Measurements from ENCODE around the gene CDYL. TPM values are rescaled to one million over a fixed set of nuclear protein-coding genes. Genes with fewer than 3 reads are reported as not detected.

CDYL gene
- total RNA-seq, 2 experiments from 2014 or later, result 40.8 to 43.4 TPM

DNA sequence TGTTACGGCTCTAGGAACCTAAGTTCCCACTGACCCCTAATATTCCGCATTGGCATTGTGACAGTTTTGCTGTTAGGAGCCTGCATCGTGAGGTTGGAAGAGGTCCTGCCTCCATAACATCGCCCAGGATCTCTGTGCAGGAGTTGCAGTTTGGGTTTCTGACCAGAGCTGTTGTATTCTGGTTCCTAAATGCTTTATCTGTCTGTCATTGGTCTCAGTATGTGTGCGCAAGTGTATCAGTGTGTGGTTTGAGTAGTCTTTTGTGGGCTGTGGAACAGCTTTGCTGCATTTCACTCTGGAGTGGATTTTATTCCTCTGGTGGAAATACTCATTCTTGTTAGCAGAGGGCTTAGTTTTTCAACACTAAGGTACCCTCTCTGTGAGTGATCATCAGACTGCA is 95.6 kb downstream of the CDYL start:
- no peak overlapping the region for H3K27ac Mint-ChIP-seq
- peaks cover 16% of the 10 kb centered on the region for H3K36me3 Mint-ChIP-seq
- H3K4me1 Mint-ChIP-seq, result peaks cover 4% of the 10 kb centered on the region
- no peak overlapping the region for H3K4me3 Mint-ChIP-seq
- ATAC-seq, result no peak
- no peak for DNase-seq
- CTCF ChIA-PET, result no interaction called here
- no peaks in the 10 kb centered on the region for H3K27me3 Mint-ChIP-seq
- H3K9me3 Mint-ChIP-seq (ENCODE audit: low read depth), result peaks cover 11% of the 10 kb centered on the region

GRCh38 chr6:4872841-4873240 is 96.6 kb downstream of the CDYL start:
- Mint-ChIP-seq H3K27me3 (no peaks in the 10 kb centered on the region), H3K9me3 (ENCODE audit: low read depth) (peaks cover 5% of the 10 kb centered on the region), H3K4me3 (no peak overlapping the region), H3K36me3 (peaks cover 7% of the 10 kb centered on the region), H3K27ac (no peak overlapping the region), H3K4me1 (peaks cover 4% of the 10 kb centered on the region)
- no peak for ATAC-seq
- no peak for DNase-seq
- CTCF ChIA-PET, result no interaction called here

DNA sequence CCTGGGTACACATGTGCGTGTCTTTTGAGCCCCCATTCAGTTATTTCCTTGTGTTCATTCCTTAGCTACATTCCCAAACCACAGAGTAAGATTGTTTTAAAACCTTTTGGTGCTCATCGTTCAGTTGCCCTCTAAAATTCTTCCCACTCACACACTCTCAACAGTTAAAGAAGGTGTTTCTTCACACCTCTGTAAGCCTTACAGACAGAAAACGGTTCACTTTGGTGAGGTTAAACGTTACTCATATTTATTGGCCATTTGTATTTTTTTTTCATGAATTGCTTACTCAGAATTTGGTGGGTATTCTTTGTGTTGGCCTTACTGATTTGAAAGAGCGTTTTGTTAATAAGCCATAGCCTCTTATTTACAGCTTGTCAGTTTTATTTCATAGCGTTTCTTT is 97.7 kb downstream of the CDYL start:
- Mint-ChIP-seq H3K27me3 (no peaks in the 10 kb centered on the region), H3K4me1 (peaks cover 4% of the 10 kb centered on the region), H3K27ac (no peak overlapping the region), H3K36me3 (peaks cover 5% of the 10 kb centered on the region), H3K9me3 (ENCODE audit: low read depth) (peaks cover 3% of the 10 kb centered on the region), H3K4me3 (no peak overlapping the region)
- no peak for DNase-seq
- ATAC-seq, result no peak
- CTCF ChIA-PET, result no interaction called here

DNA sequence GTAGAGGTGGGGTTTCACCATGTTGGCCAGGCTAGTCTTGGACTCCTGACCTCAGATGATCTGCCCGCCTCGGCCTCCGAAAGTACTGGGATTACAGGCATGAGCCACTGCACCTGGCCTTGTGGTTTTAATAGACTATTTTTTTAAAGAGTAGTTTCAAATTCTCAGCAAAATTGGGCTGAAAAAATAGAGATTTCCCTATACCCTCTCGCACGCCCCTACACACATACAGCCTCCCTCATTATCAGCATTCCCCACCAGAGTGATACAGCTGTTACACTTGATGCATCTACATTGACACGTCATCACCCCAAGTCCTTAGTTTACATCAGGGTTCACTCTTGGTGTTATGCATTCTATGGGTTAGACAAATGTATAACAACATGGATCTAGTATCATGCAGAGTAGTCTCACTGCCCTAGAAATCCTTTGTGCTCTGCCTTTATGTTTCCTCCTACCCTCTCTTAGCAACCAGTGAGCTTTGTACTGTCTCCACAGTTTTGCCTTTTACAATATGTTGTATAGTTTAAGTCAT is 103.6 kb downstream of the CDYL start:
- Mint-ChIP-seq H3K36me3 (peaks cover 5% of the 10 kb centered on the region), H3K4me1 (peaks cover 5% of the 10 kb centered on the region), H3K27ac (no peak overlapping the region), H3K27me3 (no peaks in the 10 kb centered on the region), H3K9me3 (ENCODE audit: low read depth) (peaks cover 2% of the 10 kb centered on the region), H3K4me3 (no peak overlapping the region)
- DNase-seq, result no peak
- CTCF ChIA-PET, result no interaction called here
- ATAC-seq, result no peak

DNA sequence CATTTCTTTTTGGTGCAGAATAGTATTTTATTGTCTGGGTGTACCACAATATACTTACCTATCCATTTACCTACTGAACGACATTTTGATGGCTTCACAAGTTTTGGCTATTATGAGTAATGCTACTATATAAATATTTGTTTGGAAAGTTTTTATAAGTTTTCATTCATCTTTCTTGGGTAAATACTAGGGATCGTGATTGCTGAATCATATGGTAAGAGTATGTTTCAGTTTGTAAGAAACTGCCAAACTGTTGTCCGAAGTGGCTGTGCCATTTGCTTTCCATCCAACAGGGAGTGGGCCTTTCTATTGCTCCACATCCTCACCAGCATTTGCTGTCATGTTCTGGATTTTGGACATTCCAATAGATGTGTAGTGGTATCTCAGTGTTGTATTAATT is 104.2 kb downstream of the CDYL start:
- CTCF ChIA-PET, result no interaction called here
- Mint-ChIP-seq H3K27me3 (no peaks in the 10 kb centered on the region), H3K36me3 (peaks cover 5% of the 10 kb centered on the region), H3K4me3 (no peak overlapping the region), H3K4me1 (peaks cover 5% of the 10 kb centered on the region), H3K9me3 (ENCODE audit: low read depth) (peaks cover 2% of the 10 kb centered on the region), H3K27ac (no peak overlapping the region)
- ATAC-seq (no peak), DNase-seq (no peak)

- CTCF ChIA-PET, result no interaction called here
- no peak for ATAC-seq
- H3K4me1 Mint-ChIP-seq, result peaks cover 5% of the 10 kb centered on the region
These were observed 107.1 kb downstream of the CDYL start for GRCh38 chr6:4883298-4883697.

GRCh38 chr6:4884646-4885340 is 108.6 kb downstream of the CDYL start:
- CTCF ChIA-PET, result no interaction called here
- peaks cover 6% of the 10 kb centered on the region for H3K36me3 Mint-ChIP-seq

More at GRCh38 chr6:4883298-4883697, 107.1 kb downstream of the CDYL start:
- H3K36me3 Mint-ChIP-seq, result peaks cover 7% of the 10 kb centered on the region
- DNase-seq, result no peak
- peaks cover 4% of the 10 kb centered on the region for H3K9me3 Mint-ChIP-seq (ENCODE audit: low read depth)
- H3K4me3 Mint-ChIP-seq, result no peak overlapping the region
- H3K27me3 Mint-ChIP-seq, result no peaks in the 10 kb centered on the region
- H3K27ac Mint-ChIP-seq, result no peak overlapping the region

GRCh38 chr6:4885341-4885933 is 109.2 kb downstream of the CDYL start:
- Mint-ChIP-seq H3K27me3 (no peaks in the 10 kb centered on the region), H3K27ac (no peak overlapping the region), H3K36me3 (peaks cover 5% of the 10 kb centered on the region), H3K4me1 (no peaks in the 10 kb centered on the region), H3K9me3 (ENCODE audit: low read depth) (peaks cover 3% of the 10 kb centered on the region), H3K4me3 (no peak overlapping the region)
- ATAC-seq (no peak), DNase-seq (no peak)
- CTCF ChIA-PET, result no interaction called here

More at GRCh38 chr6:4884646-4885340, 108.6 kb downstream of the CDYL start:
- Mint-ChIP-seq H3K27me3 (no peaks in the 10 kb centered on the region), H3K27ac (no peak overlapping the region), H3K4me1 (peaks cover 4% of the 10 kb centered on the region), H3K4me3 (no peak overlapping the region), H3K9me3 (ENCODE audit: low read depth) (peaks cover 4% of the 10 kb centered on the region)
- DNase-seq, result no peak
- ATAC-seq, result no peak

- Mint-ChIP-seq H3K27ac (no peak overlapping the region), H3K4me3 (no peak overlapping the region), H3K36me3 (peaks cover 8% of the 10 kb centered on the region), H3K4me1 (no peaks in the 10 kb centered on the region), H3K9me3 (ENCODE audit: low read depth) (peaks cover 3% of the 10 kb centered on the region), H3K27me3 (no peaks in the 10 kb centered on the region)
- CTCF ChIA-PET, result interaction anchor here (1.4 kb wide), 1 partner anchor 734 kb away, joined by 3 read pairs; no protein-coding TSS in a partner anchor
- DNase-seq (no peak), ATAC-seq (no peak)
These were observed 112.6 kb downstream of the CDYL start for GRCh38 chr6:4888841-4889240.

GRCh38 chr6:4889701-4890100 is 113.5 kb downstream of the CDYL start:
- no peaks in the 10 kb centered on the region for H3K4me1 Mint-ChIP-seq
- no peak for ATAC-seq
- CTCF ChIA-PET, result interaction anchor here (1.4 kb wide), 1 partner anchor 734 kb away, joined by 3 read pairs; no protein-coding TSS in a partner anchor

GRCh38 chr6:4890191-4890590 is 114.0 kb downstream of the CDYL start:
- H3K9me3 Mint-ChIP-seq (ENCODE audit: low read depth), result peaks cover 3% of the 10 kb centered on the region
- H3K27ac Mint-ChIP-seq, result no peak overlapping the region
- peaks cover 16% of the 10 kb centered on the region for H3K36me3 Mint-ChIP-seq
- H3K4me1 Mint-ChIP-seq, result no peaks in the 10 kb centered on the region
- H3K4me3 Mint-ChIP-seq, result no peak overlapping the region
- DNase-seq (no peak), ATAC-seq (no peak)
- CTCF ChIA-PET, result no interaction called here
- H3K27me3 Mint-ChIP-seq, result no peaks in the 10 kb centered on the region

More at GRCh38 chr6:4889701-4890100, 113.5 kb downstream of the CDYL start:
- H3K9me3 Mint-ChIP-seq (ENCODE audit: low read depth), result peaks cover 3% of the 10 kb centered on the region
- H3K27ac Mint-ChIP-seq, result no peak overlapping the region
- no peak overlapping the region for H3K4me3 Mint-ChIP-seq
- H3K27me3 Mint-ChIP-seq, result no peaks in the 10 kb centered on the region
- peaks cover 15% of the 10 kb centered on the region for H3K36me3 Mint-ChIP-seq
- DNase-seq, result no peak

DNA sequence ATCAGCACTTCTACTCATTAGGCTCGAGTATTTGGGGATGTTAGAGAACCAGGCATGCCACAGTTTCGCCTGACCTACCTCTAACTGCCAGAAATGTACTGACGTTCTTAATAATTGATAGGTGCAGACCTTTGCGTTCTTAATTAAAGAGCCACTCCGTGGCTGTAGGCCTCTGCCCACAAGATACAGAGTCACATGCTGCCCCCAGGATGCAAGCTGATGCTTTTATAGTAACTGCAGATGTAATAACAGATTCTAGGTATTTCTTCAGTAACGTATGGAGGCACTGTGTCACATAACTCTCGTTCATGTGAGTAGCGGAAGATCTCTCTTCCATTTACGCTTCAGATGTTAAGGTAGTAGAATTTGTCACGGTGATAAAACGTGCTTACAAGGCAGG is 114.4 kb downstream of the CDYL start:
- no peak overlapping the region for H3K27ac Mint-ChIP-seq
- H3K9me3 Mint-ChIP-seq (ENCODE audit: low read depth), result peaks cover 3% of the 10 kb centered on the region
- H3K4me1 Mint-ChIP-seq, result no peaks in the 10 kb centered on the region
- H3K27me3 Mint-ChIP-seq, result no peaks in the 10 kb centered on the region
- H3K4me3 Mint-ChIP-seq, result no peak overlapping the region
- H3K36me3 Mint-ChIP-seq, result peaks cover 14% of the 10 kb centered on the region
- ATAC-seq, result no peak
- CTCF ChIA-PET, result no interaction called here
- DNase-seq, result no peak

- no peaks in the 10 kb centered on the region for H3K27me3 Mint-ChIP-seq
- H3K27ac Mint-ChIP-seq, result no peak overlapping the region
- peaks cover 16% of the 10 kb centered on the region for H3K36me3 Mint-ChIP-seq
- no peak for DNase-seq
- no peak for ATAC-seq
- CTCF ChIA-PET, result no interaction called here
- peaks cover 3% of the 10 kb centered on the region for H3K9me3 Mint-ChIP-seq (ENCODE audit: low read depth)
- H3K4me1 Mint-ChIP-seq, result no peaks in the 10 kb centered on the region
- H3K4me3 Mint-ChIP-seq, result no peak overlapping the region
These were observed 114.9 kb downstream of the CDYL start for GRCh38 chr6:4891141-4891540.

DNA sequence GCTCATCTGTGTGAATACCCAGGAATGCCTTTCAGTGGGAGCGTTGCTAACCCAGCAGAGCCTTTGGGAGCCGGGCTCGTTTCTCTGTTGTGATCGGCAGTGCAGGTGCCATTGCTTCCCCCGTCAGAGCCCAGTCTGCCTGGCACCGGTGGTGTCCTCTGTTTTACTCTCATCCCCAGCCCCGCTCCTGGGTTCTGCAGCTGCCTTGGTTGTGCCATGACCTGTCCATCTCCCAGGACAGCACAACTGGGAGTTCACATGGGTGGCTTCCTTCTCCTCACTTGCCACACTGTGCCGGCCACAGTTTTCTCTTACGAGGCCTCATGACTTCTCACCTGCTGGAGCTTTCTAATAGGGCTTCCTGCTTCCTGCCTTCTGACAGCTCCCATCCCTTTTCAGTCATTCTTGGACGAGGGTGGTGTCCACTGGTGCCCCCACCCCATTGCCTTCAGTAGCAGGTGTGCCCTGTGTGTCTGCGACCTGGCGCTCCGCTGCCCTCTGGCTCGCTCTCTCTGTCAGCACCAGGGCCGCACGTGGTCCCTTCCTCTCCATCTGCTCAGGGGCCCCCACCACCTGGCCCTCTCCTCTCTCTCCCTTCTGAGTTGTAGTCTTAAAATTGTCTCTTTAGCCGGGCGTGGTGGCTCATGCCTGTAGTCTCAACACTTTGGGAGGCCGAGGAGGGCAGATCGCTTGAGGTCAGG is 116.7 kb downstream of the CDYL start:
- Mint-ChIP-seq H3K4me3 (no peak overlapping the region), H3K4me1 (no peaks in the 10 kb centered on the region), H3K9me3 (ENCODE audit: low read depth) (no peaks in the 10 kb centered on the region), H3K36me3 (peaks cover 25% of the 10 kb centered on the region), H3K27me3 (no peaks in the 10 kb centered on the region), H3K27ac (no peak overlapping the region)
- no peak for ATAC-seq
- no peak for DNase-seq
- CTCF ChIA-PET, result no interaction called here

Data from activated CD8-positive, alpha-beta memory T cell treated with anti-CD3 and anti-CD28 coated beads, Interleukin-2, amount 10 ng/mL, durations not matched to agents 7 days and 5 days (primary cell).